ENCODE data around the gene RBM12. TPM values are rescaled to one million over a fixed set of nuclear protein-coding genes. Genes with fewer than 3 reads are reported as not detected.
A peak's percentile ranks its signal among the peaks of the same experiment; 100 is the strongest.
"Not testable (repeated sequence)": the region's sequence is repeated elsewhere in the genome, so short reads cannot be mapped to it uniquely, and the experiment has no call there.

Gene RBM12, protein sequence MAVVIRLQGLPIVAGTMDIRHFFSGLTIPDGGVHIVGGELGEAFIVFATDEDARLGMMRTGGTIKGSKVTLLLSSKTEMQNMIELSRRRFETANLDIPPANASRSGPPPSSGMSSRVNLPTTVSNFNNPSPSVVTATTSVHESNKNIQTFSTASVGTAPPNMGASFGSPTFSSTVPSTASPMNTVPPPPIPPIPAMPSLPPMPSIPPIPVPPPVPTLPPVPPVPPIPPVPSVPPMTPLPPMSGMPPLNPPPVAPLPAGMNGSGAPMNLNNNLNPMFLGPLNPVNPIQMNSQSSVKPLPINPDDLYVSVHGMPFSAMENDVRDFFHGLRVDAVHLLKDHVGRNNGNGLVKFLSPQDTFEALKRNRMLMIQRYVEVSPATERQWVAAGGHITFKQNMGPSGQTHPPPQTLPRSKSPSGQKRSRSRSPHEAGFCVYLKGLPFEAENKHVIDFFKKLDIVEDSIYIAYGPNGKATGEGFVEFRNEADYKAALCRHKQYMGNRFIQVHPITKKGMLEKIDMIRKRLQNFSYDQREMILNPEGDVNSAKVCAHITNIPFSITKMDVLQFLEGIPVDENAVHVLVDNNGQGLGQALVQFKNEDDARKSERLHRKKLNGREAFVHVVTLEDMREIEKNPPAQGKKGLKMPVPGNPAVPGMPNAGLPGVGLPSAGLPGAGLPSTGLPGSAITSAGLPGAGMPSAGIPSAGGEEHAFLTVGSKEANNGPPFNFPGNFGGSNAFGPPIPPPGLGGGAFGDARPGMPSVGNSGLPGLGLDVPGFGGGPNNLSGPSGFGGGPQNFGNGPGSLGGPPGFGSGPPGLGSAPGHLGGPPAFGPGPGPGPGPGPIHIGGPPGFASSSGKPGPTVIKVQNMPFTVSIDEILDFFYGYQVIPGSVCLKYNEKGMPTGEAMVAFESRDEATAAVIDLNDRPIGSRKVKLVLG
- total RNA-seq (2014; rRNA removed; shearing (Covaris generic)) (63.8 and 66.3 TPM in 2 replicates), total RNA-seq (2022) (152 and 160 TPM in 2 replicates), Bru-seq, nascent RNA (percentile 97 among the genes with signal in this experiment), BruChase-seq, experiment 1, labeled RNA remaining after a 6-hour chase (percentile 99 among the genes with signal in this experiment), BruChase-seq, experiment 2, labeled RNA remaining after a 2-hour chase (percentile 100 among the genes with signal in this experiment)
- long read RNA-seq, full-length matches to known transcripts = 68 of 134 reads
- long read RNA-seq, partial matches to known transcripts = 1 of 134 reads
- long read RNA-seq, other reads (novel, unspliced or antisense) = 65 of 134 reads

DNA sequence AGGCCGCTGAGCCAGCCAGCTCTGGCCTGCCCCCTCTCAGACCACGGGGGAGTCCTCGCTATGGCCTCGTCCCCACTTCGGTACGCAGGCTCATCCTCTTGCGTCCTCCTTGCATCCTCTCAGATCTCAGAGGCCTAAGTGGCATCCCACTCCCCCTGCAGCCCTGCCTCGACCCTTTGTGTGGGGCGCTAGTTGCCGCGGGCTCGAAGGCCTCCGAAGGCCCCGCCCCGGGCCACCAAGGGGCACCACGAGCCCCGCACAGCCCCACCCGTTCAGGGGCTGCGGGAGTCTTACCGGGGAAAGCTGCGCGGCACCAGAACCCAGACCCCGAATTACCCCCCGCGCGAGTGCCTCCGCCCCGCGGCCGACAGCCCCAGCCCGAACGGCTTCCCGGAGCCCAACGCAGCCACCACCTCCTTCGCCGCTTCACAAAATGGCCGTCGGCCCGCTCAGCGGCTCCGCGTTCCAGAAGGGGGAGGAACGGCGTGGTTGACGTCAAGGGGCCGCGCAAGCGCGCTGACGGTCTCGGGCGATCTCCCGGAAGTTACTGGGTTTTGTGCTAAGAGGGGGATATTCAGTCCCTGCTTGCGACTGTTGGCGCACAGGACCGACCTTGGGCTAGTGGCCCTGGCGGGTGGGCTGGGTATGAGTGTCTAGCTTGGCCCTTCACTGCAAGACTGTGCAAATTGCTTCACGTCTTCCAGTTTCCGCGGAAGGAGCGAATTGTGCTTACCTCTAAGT lies at the start of gene RBM12, which contains the start of gene CPNE1:
Gene RBM12 (minus strand): TSS at position 435 of the 741 bp plus-strand sequence. CDS start 9,578 bp downstream, outside the sequence.
Gene CPNE1 (minus strand): TSS at position 435 of the 741 bp plus-strand sequence. CDS start 31,977 bp downstream, outside the sequence.
- Histone ChIP-seq H3K4me2 (ENCODE audit: low read length) (peak within 1 kb of the TSS; percentile 96), H3K9me2 (ENCODE audit: insufficient read depth, low read length) (no peaks in the 10 kb centered on the region), H3K9me3 (ENCODE audit: low read length) (no peaks in the 10 kb centered on the region; the same call in 1 of the 2 replicates), H3K4me1 (ENCODE audit: insufficient read depth, low read length, poor library complexity, severe bottlenecking) (peaks cover 32% of the 10 kb centered on the region), H3K36me3 (ENCODE audit: insufficient read depth, low read length) (peaks cover 50% of the 10 kb centered on the region), H2AFZ (ENCODE audit: low read length) (peak within 1 kb of the TSS; percentile 66), H4K20me1 (ENCODE audit: insufficient read depth, low read length) (peaks cover 40% of the 10 kb centered on the region), H3K27ac (ENCODE audit: low read depth, low read length, poor library complexity, severe bottlenecking) (peak within 1 kb of the TSS; percentile 74), H3K4me3 (ENCODE audit: low read depth, low read length, poor library complexity, severe bottlenecking) (peak within 1 kb of the TSS; percentile 76), H3K79me2 (ENCODE audit: insufficient read depth, low read depth, low read length) (peaks cover 51% of the 10 kb centered on the region)
- DNase-seq (ENCODE audit: low spot score) = peak; percentile 95
- no TSS peak for BruUV-seq (replicated peaks)
- intact Hi-C loops (cut with micrococcal nuclease; ENCODE audit: unreplicated experiment) = loop anchor here (1.0 to 10.0 kb wide), 3 partner anchors 47 to 100 kb away; partner anchors contain the start of gene RBM39
- ChIA-PET CTCF (ENCODE audit: unreplicated experiment) (no interaction called here), POLR2A (interaction anchor here (0.6 to 1.3 kb wide), 5 partner anchors 12 to 1317 kb away, joined by 3 to 4 read pairs (median 3); no protein-coding TSS in a partner anchor)
- no peak for TF ChIP-seq EZH2phosphoT487 (IDR thresholded peaks at IDR 0.05; ENCODE audit: borderline replicate concordance, low read depth, low read length)
- TF ChIP-seq, protein P1, sequence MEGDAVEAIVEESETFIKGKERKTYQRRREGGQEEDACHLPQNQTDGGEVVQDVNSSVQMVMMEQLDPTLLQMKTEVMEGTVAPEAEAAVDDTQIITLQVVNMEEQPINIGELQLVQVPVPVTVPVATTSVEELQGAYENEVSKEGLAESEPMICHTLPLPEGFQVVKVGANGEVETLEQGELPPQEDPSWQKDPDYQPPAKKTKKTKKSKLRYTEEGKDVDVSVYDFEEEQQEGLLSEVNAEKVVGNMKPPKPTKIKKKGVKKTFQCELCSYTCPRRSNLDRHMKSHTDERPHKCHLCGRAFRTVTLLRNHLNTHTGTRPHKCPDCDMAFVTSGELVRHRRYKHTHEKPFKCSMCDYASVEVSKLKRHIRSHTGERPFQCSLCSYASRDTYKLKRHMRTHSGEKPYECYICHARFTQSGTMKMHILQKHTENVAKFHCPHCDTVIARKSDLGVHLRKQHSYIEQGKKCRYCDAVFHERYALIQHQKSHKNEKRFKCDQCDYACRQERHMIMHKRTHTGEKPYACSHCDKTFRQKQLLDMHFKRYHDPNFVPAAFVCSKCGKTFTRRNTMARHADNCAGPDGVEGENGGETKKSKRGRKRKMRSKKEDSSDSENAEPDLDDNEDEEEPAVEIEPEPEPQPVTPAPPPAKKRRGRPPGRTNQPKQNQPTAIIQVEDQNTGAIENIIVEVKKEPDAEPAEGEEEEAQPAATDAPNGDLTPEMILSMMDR (conservative IDR thresholded peaks at IDR 0.05; ENCODE audit: low read length) = no peak

DNA sequence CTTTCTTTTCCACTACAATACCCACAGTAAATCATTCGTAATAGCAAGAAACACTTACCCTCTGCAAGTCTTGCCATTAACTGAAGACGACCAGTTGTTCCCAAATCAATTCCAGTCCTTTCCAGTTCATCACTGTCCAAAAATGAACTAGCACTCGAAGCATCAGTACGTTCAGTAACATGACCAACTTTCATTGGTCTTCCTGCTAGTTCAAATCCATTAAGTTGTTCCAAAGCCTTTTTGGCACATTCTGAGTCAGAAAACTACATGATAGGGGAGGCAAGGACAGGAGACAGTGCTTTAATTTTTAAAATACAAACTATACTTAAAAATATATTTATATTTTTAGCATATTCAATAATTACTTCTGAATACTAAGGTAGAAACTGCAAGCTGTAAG lies 49.4 kb upstream of the RBM12 start:
- Histone ChIP-seq H3K4me2 (ENCODE audit: low read length) (no peak overlapping the region), H3K9me2 (ENCODE audit: insufficient read depth, low read length) (no peaks in the 10 kb centered on the region), H3K4me3 (ENCODE audit: low read depth, low read length, poor library complexity, severe bottlenecking) (no peak overlapping the region), H3K79me2 (ENCODE audit: insufficient read depth, low read depth, low read length) (peaks cover 90% of the 10 kb centered on the region; the same call in 1 of the 2 replicates), H3K4me1 (ENCODE audit: insufficient read depth, low read length, poor library complexity, severe bottlenecking) (no peaks in the 10 kb centered on the region), H2AFZ (ENCODE audit: low read length) (no peak overlapping the region), H3K36me3 (ENCODE audit: insufficient read depth, low read length) (peaks cover 100% of the 10 kb centered on the region), H3K9me3 (ENCODE audit: low read length) (no peaks in the 10 kb centered on the region), H3K27ac (ENCODE audit: low read depth, low read length, poor library complexity, severe bottlenecking) (no peak overlapping the region), H4K20me1 (ENCODE audit: insufficient read depth, low read length) (peaks cover 36% of the 10 kb centered on the region)
- ChIA-PET CTCF (ENCODE audit: unreplicated experiment) (no interaction called here), POLR2A (interaction anchor here (0.7 to 2.0 kb wide), 4 partner anchors 14 to 132 kb away, joined by 3 to 5 read pairs (median 5); no protein-coding TSS in a partner anchor)
- intact Hi-C loops (cut with micrococcal nuclease; ENCODE audit: unreplicated experiment) = no loop called here
- DNase-seq (ENCODE audit: low spot score) = no peak
- no TSS peak for BruUV-seq (replicated peaks)
- TF ChIP-seq EZH2phosphoT487 (IDR thresholded peaks at IDR 0.05; ENCODE audit: borderline replicate concordance, low read depth, low read length) = no peak
- TF ChIP-seq, protein P1 (conservative IDR thresholded peaks at IDR 0.05; ENCODE audit: low read length) = no peak

DNA sequence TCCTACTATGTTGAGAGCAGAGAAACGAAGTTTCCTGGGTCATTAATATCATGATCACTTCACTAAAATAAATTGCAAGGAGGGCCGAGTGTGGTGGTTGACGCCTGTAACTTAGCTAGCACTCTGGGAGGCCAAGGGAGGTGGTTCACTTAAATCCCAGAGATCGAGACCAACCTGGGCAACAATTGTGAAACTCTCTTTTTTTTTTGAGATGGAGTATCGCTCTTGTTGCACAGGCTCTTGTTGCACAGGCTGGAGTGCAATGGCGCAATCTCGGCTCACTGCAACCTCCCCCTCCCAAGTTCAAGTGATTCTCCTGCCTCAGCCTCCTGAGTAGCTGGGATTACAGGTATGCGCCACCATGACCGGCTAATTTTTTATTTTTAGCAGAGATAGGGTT lies 48.4 kb upstream of the RBM12 start:
- H3K4me1 ChIP-seq (ENCODE audit: insufficient read depth, low read length, poor library complexity, severe bottlenecking); DNase-seq (ENCODE audit: low spot score); H3K9me3 ChIP-seq (ENCODE audit: low read length); BruUV-seq (replicated peaks); H2AFZ ChIP-seq (ENCODE audit: low read length); intact Hi-C loops (cut with micrococcal nuclease; ENCODE audit: unreplicated experiment); H3K9me2 ChIP-seq (ENCODE audit: insufficient read depth, low read length); H3K27ac ChIP-seq (ENCODE audit: low read depth, low read length, poor library complexity, severe bottlenecking); H3K4me3 ChIP-seq (ENCODE audit: low read depth, low read length, poor library complexity, severe bottlenecking); CTCF ChIA-PET (ENCODE audit: unreplicated experiment); H3K4me2 ChIP-seq (ENCODE audit: low read length): not testable (repeated sequence)
- Histone ChIP-seq H3K79me2 (ENCODE audit: insufficient read depth, low read depth, low read length) (peaks cover 90% of the 10 kb centered on the region; the same call in 1 of the 2 replicates), H3K36me3 (ENCODE audit: insufficient read depth, low read length) (peaks cover 100% of the 10 kb centered on the region), H4K20me1 (ENCODE audit: insufficient read depth, low read length) (peaks cover 36% of the 10 kb centered on the region)
- POLR2A ChIA-PET = interaction anchor here (0.5 to 2.0 kb wide), 6 partner anchors 9 to 30 kb away, joined by 3 to 5 read pairs (median 4); no protein-coding TSS in a partner anchor

Measured in OCI-LY7 (cell line).